NCI-H2227 (cell line): ENCODE measurements around the gene USP36.
"Not testable (repeated sequence)": the region's sequence is repeated elsewhere in the genome, so short reads cannot be mapped to it uniquely, and the experiment has no call there.

Experiments
- DNase-seq: peaks from one replicate; lab custom pipeline; 2025; ENCODE audit not compliant: unreplicated experiment; lab: John Stamatoyannopoulos, UW

The USP36 gene

DNA sequence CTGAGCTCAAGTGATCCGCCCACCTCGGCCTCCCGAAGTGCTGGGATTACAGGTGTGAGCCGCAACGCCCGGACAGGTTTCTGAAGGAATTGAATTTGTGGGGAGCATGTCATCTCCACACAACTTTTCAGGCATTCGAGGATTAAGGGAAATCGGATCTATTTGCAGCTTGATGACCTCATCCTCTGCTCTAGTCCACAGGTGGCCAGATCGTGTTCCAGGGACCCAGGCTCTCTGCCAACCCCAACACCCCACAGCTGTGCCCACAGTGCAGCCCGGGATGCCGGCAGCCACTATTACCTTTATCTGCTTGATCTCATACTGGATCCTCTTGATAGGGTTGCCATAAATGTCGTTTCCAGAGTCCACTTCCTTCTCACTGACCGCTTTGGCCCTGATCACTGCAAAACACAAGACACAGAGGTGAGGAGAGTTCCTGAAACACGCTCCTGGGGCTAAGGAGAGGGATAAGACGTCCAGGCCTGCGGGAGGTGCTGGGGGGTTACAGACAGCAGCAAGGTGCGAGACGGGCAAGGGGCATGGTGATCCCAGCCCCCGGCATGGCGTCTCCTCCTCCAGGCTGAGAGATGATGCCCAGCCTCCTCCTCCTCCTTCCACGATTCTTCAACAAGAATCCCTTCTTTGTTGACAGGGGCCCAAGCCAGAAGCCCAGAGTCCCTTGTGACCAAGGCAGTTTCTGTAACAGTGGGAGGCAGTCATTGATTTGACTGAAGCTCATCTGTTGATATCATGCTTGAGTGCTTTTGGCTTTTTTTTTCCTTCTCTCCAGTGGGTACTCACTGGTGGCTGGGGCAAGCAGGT is 33.1 kb upstream of the USP36 start:
- no peak for DNase-seq

DNA sequence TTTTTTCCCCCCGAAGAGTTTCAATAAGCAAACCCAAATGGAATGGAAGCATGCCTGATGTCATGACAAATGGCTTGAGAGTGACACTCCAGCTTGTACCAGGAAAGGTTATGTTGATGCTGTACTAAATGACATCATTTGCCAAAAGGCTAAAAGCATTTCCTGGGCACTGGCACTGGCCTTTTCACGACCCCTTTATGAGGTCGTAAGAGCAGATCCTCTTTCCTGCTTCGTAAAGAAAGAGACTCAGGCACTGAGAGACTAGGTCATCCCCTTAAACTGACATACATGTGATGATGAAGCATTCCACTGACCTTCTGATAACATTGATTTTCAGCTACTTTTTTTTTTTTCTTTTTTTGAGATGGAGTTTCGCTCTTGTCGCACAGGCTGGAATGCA is 31.9 kb upstream of the USP36 start:
- DNase-seq: no peak

DNA sequence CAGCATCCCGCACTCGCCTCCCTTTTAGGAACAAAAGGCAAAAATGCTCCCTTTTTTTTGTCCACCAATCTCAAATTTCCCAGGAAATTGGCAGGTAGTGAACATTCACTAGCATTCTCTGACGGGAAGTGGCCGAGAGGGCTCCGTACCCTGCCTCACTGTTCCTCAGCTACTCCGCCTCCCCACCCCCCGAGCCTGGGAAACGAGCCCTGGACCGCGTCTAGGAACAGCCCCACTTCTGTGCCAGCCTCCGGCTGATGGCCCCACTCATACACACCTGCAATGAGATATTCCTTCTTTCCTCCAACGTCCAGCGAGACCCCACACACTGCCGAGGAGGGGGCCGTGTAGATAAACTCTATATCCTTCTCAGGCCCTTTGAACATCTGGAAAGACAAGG is 30.0 kb upstream of the USP36 start:
- DNase-seq: no peak

DNA sequence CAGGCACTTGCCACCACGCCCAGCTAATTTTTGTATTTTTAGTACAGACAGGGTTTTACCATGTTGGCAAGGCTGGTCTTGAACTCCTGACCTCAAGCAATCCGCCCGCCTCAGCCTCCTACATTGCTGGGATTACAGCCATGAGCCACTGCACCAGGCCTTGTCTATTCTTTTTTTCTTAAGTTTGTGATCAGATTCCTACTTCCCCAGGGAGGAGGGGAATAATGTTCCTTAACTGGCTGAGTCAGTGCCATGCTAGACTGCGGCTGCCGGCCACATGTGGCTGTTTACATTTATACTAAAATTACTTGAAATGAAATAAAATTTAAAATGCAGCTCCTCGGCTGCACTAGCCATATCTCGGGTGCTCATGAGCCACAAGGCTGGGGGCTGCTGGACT is 27.8 kb upstream of the USP36 start:
- DNase-seq: no peak

DNA sequence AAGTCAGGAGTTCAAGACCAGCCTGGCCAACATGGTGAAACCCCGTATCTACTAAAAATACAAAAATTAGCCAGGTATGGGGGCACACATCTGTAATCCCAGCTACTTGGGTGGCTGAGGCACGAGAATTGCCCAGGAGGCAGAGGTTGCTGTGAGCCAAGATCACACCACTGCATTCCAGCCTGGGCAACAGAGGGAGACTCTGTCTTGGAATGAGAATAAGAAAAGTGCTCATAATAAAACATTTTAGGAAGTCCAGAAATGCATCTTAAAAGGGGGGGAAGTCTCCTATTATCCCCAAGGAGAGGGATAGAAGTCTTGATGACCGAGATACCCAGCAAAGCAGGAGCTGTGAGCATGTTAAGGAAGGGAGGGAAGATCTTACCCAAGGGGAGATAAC is 26.4 kb upstream of the USP36 start:
- DNase-seq: not testable (repeated sequence)

DNA sequence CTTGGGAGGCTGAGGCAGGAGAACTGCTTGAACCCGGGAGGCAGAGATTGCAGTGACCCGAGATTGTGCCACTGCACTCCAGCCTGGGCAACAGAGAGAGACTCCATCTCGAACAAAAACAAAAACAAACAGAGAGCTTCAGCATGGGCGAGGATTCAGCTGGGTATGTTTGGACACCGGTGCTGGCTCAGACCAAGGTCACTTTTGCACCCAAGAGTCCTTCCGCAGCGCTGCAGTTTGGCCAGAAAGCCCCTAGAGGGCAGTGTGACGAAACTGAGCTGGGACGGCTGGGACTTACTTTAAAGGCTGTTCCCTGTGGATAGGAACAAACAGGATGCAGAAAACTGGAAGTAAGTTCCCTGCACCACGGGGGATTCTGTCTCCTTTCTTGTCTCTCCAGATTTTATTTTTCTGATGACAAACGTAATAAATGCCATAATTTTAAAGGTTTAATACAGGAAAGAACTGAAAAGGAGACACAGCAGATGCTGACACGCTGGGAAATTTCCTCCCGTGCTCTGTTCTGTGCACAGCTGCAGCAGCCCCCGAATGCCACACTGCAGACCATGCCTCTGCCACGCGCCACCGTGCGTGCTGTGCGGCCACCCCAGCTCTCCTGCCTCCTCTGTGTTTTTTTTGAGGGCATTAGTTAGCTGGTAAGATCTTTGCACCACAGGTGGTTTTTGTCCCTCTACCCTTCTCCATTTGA is 25.2 kb upstream of the USP36 start:
- peak; percentile 76 for DNase-seq

DNA sequence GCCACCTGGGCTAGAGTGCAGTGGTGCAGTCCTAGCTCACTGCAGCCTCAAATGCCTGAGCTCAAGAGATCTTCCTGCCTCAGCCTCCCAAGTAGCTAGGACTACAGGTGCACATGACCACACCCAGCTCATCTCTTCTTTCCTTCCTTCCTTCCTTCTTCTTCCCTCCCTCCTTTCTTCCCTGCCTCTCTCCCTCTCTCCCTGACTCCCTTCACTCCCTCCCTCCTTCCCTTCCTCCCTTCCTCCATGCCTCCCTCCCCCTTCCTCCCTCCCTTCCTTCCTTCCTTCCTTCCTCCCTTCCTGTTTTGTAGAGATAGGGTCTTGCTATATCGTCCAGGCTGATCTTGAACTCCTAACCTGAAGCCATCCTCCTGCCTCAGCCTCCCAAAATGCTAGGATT is 23.5 kb upstream of the USP36 start:
- DNase-seq: no peak

DNA sequence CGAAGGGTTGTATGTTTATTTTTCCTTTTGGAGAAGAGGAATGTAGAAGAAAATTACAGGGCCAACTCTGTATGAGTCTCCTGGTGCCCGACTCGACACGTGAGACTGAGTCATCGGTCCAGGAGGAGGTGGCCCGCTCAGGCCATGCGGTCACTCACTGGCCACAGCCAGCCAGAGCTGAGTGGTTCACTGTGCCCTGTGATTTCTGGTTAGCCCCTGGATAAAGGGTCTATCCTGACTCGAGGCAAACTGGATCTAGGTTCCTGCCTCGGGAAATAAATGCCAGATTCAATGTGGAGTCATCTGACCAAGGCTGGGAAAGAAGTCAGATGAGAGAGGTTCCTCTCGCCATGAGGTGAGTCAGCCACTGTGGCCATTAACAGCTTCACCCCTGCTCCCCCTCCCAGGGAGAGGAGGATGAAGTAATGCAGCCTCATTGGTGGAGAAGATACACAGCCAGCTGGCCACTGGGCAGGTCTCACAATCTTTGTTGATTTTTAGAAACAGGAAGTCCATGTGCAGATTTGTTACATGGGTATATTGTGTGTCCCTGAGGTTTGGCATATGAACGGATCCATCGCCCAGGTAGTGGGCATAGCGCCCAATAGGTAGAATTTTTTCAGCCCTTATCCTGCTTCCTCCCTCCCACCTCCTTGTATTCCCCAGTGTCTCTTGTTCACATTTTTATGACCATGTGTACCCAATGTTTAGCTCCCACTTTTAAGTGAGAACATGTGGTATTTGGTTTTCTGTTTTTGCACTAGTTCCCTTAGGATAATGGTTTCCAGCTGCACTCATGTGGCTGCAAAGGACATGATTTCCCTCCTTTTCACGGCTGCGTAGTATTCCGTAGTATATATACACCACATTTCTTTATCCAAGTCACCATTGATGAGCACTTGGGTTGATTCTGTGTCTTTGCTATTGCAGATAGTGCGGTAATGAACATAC is 21.7 kb upstream of the USP36 start:
- no peak for DNase-seq

DNA sequence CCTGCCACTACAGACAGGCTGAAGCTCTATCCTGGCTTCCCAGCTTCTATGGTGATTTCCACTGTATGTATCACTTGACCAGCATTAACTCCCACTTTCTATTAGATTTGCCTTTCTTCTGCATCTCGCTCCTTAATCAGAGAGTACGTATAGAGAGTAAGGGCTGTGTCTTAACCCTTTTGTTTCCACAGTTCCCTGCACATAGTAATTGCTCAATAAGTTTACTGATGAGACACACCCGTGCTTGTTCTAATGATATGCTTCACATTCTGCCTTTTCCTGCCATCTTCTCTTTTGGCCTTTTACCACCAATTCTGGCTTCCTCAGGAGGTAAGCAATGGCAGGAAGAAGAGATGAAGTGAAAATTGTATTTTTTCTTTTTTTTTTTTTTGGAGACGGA is 20.6 kb upstream of the USP36 start:
- DNase-seq: no peak

DNA sequence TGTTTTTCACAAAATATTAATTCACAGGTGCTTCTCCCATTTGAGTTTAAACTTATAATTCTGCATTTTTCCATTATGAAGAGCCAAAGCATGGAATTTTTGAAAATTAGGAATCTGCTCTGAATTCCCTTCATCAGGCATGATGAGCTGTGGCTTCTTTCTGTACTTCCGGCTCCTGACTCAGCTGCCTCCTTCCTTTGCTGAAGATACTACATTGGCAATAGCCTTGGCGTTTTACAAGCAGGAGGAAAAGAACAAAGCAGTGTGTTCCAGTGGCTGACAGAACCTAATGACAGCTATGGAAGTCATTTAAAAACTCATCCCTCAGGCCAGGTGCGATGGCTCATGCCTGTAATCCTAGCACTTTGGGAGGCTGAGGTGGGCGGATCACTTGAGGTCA is 18.4 kb upstream of the USP36 start:
- DNase-seq: no peak

DNA sequence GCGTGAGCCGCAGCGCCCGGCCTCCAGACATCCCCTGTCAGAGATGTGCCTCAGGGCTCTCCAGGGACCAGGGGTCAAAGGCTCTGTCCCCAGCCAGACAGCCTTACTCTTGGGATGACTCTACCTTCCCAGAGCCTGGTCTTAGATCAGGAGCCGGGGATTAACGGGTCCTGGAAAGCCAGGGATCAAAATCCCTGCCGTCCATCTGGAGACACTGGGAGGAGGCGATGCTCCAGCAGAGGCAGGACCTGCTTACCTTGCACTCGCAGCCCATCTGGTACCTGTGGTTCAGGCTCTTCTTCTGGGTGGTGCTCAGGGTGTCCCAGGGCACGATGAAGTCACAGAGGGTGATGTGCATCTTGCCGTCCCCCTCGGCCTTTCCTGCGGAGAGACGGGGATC is 16.7 kb upstream of the USP36 start:
- no peak for DNase-seq

DNA sequence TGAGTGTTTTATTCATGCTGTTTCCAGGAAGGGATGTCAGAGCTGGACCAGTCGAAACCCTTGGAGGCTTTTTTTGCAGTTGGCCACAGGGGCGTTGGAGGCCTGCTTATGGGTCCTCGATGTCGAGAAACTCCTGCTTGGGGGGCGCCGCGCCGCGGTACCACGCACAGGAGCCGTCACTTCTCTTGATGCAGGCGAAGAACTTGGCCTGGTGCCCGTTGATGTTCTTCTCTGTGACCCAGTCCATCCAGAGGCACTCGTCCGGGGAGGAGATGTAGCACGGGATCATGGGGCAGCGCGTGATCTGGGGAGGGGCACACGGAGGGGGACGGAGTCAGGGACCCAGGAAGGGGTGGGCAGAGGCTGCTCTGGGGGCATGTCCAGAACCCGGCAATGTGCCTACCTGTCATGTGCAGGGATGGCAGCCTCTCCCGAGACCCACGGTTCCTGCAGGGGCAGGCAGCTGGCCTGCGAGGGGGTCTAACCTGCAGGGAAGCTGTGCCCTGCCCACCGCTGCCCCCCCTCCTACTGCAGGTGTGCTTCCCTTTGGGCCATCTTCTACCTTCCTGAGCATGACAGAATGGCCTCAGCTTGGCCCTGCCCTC is 15.0 kb upstream of the USP36 start:
- DNase-seq: no peak

DNA sequence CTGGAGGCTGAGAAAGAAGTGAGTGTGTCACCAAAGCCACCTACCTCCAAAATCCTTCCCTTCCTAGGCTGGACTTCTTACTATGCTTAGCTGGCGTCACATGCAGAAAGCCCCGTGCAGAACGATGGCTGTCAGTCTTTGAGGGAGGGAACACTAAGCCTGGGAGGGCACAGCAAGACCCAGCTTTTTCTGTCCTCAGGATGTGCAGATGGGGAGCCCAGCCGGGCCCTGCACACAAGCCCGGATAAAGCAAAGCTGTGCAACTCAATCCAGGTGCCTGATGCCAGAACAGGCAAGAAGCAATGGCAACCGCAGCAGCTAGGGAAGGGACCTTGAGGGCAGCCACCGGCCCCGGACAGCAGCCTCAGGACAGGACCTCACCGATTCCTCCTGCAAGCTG is 13.9 kb upstream of the USP36 start:
- DNase-seq: no peak

DNA sequence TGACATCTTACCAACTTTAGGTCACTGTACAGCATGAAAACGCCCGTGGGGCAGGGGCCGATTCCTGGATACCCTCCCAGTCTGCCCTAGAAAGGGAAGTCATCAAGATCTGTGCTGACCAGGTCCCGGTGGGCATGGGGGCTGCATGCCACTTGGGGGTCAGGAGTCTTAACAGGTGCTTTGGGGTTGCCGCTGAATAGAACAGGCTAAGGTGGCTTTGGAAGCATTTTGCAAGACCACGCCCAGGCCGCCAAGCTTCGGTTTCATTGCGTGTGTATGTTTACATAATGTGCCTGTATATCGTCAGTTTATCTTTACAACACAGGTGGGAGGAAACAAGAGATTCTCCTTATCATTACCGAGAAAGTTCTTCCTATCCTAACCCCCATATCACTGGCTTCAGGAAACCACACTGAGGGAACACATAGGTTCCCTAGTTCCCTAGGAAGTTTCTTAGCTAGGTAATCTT is 13.3 kb upstream of the USP36 start:
- no peak for DNase-seq

DNA sequence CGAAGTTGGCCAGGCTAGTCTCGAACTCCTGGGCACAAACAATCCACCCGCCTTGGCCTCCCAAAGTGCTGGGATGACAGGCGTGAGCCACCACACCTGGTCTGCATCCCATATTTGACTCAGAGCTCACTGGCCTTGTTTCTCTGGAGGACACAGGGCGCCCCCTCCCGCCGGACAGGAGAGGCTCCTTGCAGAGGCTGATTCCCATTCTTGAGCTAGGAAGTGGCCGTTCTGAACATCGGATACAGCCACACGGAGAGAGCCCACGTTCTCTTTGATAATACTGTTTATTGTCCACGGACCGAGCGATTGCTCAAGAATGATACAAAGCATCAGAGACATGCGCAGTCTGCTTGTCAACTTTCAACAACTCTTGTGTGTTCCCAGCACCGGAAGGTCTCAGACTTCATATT is 12.1 kb upstream of the USP36 start:
- DNase-seq: no peak

DNA sequence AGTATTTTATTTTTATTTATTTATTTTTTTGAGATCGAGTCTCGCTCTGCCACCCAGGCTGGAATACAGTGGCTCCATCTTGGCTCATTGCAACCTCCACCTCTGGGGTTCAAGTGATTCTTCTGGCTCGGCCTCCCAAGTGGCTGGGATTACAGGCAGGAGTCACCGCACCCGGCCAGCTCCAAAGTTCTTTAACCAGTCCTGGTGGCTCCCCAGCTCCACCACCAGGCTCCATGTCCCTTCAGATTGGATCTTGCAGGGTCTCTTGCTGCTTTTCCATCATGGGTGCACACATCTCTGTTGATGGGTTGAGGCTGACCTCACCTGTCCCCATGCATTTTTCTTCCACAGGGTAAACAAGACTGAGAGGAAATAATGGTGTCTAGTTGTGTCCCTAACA is 8.4 kb upstream of the USP36 start:
- no peak for DNase-seq

DNA sequence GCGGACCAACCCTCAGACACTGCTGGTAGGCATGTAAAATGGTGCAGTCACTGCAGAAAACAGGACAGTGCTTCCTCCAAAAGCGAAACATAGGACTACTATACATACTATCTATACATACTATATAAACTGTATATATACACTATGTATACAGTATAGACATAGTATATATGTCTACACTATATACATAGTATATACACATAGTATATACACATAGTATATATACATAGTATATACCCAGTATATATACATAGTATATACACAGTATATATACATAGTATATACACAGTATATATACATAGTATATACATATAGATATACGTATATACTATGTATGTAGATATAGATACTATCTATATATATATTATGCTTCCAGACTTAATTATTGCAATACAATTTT is 6.4 kb upstream of the USP36 start:
- no peak for DNase-seq

DNA sequence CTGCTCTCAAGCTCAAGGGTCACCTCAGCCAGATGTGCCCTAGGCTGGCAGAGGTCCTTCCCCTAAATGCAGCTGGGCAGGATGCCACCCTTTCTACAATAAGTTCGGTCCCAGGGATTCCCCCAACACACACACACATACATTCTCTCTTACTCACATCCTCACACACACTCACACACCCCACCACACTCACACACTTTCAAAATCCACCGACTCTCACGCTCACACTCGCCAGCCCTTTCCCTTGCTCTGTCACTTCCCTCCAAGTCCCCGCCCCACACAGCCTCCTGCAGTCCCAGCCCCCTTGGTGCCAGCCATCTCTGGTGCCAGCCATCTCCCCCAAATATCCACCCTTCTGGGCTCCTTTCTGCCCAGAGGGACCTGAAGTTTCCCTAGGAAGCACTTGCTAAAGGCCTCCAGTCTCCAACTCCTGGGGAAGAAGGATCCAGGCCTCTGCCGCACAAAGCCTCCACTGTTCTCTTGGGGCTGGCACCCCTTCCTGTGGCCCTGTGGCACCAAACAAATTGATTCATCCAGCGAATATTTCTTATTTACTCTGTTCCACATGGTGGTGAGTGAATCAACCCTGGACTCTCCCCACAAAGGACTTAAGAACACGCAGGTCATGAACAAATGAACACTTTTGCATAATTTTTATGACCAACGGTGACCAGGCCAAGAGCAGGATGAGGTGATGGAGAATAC is 3.8 kb upstream of the USP36 start:
- DNase-seq: no peak

DNA sequence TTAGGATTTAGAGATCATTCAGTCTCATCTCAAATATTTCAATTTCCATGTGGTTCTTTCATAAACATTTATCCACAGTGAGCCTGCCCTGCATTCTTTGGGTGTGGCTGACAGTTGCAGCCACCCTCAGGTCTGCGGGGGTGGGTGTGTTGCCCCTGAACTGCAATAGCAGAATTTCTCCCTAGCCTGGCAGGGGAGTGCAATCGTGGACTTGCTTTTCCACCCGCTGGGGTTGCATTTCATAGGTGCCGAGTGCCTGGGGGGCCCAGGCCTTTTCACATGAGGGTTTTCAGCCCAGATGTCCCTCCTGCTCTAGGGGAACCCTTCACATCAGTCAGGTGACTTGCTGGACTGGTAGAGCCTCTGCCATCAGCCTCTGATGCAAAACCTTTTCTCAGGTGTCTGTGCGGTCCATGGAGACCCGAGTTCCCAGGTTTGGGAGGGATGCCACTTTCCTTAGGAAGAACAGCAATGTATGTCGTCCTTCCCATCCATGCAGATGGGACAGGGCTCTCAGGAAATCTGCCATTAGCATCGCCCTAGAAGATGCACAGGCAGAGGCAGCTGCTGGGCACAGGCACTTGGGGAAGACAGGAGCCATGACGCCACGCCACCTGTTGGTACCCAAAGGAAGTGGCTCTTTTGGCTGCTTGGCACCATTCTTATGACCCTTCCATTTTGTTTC is 2.4 kb upstream of the USP36 start:
- DNase-seq: peak; percentile 68

DNA sequence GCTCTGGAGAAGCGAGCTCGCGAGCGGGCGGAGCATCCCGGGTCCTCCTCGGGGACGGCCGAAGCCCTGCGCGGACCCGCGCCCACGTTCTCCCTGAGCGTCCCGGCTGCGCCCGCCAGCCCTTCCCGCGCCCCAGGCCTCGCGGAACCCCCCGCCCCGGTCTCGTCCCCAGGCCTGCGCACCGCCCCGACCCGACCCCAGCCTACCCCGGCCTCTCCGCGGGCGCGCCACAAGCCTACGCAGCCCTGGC is 159 bp downstream of the USP36 start:
- DNase-seq: no peak
